Measurements from ENCODE around the gene PRKCA.
"Not testable (repeated sequence)": the region's sequence is repeated elsewhere in the genome, so short reads cannot be mapped to it uniquely, and the experiment has no call there.

The PRKCA gene

DNA sequence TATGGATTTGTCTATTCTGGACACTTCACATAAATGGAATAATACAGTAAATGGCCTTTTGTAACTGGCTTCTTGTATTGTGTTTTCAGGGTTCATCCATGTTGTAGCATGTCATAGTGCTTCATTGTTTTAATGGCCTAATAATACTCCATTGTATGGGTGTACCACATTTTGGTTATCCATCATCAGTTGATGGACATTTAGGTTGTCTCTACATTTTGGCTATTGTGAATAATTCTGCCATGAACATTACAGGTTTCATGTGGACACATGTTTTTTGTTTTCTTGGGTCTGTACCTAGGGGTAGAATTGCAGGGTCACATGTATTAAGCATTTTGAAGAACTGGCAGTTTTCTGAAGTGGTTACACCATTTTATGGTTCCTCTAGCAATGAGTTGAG lies 309.0 kb downstream of the PRKCA start:
- no peak overlapping the region for H3K4me3 ChIP-seq (replicated peaks; ENCODE audit: low read depth, low read length)
- TF ChIP-seq, protein P1, sequence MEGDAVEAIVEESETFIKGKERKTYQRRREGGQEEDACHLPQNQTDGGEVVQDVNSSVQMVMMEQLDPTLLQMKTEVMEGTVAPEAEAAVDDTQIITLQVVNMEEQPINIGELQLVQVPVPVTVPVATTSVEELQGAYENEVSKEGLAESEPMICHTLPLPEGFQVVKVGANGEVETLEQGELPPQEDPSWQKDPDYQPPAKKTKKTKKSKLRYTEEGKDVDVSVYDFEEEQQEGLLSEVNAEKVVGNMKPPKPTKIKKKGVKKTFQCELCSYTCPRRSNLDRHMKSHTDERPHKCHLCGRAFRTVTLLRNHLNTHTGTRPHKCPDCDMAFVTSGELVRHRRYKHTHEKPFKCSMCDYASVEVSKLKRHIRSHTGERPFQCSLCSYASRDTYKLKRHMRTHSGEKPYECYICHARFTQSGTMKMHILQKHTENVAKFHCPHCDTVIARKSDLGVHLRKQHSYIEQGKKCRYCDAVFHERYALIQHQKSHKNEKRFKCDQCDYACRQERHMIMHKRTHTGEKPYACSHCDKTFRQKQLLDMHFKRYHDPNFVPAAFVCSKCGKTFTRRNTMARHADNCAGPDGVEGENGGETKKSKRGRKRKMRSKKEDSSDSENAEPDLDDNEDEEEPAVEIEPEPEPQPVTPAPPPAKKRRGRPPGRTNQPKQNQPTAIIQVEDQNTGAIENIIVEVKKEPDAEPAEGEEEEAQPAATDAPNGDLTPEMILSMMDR (IDR thresholded peaks at IDR 0.05; ENCODE audit: low read length, missing control alignments): no peak
- no peak for DNase-seq (ENCODE audit: low read depth)

DNA sequence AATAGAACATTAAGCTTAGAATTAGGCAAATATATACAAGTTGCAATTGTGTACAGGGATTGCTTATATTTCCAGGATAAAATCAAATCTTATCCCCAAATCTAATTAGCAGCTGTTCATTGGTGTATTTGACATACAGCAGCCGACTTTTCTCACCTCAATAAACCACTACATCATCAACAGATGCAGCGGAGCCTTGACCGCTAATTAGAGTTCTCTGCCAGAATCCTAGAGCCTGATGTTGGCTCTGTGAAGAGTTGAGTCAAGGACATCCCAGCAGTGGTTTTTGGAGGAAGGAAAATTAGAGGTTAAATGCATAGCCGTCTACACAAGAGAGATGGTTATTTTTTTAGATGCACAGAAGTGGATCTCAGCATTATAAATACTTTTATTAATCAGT lies 310.6 kb downstream of the PRKCA start:
- TF ChIP-seq, protein P1 (IDR thresholded peaks at IDR 0.05; ENCODE audit: low read length, missing control alignments): no peak
- H3K4me3 ChIP-seq (replicated peaks; ENCODE audit: low read depth, low read length): no peak overlapping the region
- no peak for DNase-seq (ENCODE audit: low read depth)

- TF ChIP-seq, protein P1 (IDR thresholded peaks at IDR 0.05; ENCODE audit: low read length, missing control alignments): no peak
- H3K4me3 ChIP-seq (replicated peaks; ENCODE audit: low read depth, low read length): no peak overlapping the region
- no peak for DNase-seq (ENCODE audit: low read depth)
These were observed 312.1 kb downstream of the PRKCA start for GRCh38 chr17:66614469-66614868.

DNA sequence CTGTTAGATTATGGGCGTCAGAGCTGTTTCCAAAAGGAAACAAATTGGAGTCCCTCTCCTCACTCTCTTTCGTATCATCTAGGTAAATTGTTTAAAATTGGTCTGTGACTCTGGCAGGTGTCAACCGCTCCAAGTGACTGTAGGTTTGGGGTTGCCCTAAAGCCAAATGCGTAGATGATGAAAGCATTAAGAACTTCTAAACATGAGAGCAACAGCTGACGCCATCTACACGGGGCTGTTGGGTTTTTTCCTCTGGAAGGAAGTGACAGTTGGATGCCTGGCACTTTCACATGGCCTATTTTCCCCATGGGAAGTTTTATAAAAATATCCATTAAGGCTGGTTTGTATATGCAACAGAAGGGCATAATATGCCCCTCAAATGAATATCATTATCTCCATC lies 316.8 kb downstream of the PRKCA start:
- no peak overlapping the region for H3K4me3 ChIP-seq (replicated peaks; ENCODE audit: low read depth, low read length)
- TF ChIP-seq, protein P1 (IDR thresholded peaks at IDR 0.05; ENCODE audit: low read length, missing control alignments): no peak
- DNase-seq (ENCODE audit: low read depth): no peak

DNA sequence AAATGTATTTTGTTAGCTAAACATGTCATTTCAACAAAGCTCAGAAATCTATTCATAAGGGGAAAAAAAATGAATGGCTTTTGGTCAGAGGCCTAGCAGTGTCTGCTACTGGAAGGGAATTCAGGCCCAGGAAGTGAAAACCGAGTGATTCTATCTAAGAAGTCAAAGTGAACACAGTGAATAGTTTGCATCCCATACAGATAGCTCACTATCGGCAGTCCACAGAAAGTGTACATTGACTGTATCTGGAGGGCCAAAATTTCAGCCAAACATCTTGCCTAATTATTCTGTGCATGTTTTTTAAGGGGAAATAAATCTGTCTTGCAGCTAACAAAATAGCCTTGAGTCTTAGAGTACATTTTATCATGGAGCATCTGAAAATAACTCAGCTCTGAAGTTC lies 318.1 kb downstream of the PRKCA start:
- no peak overlapping the region for H3K4me3 ChIP-seq (replicated peaks; ENCODE audit: low read depth, low read length)
- TF ChIP-seq, protein P1 (IDR thresholded peaks at IDR 0.05; ENCODE audit: low read length, missing control alignments): no peak
- DNase-seq (ENCODE audit: low read depth): no peak

DNA sequence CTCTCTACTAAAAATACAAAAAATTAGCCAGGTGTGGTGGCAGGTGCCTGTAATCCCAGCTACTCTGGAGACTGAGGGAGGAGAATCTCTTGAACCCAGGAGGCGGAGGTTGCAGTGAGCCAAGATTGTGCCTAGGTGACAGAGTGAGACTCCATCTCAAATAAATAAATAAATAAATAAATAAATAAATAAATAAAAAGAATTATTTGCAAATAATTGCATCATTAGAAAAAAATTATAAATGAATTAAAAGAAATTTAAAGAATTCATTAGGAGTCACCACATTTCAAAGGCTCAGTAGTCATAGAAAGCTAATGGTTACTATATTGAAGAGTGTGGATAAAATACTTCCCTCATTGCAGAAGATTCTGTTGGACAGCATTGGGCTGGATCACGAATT lies 322.2 kb downstream of the PRKCA start:
- not testable (repeated sequence) for H3K4me3 ChIP-seq (replicated peaks; ENCODE audit: low read depth, low read length); DNase-seq (ENCODE audit: low read depth)

GRCh38 chr17:66625311-66625767 lies 322.9 kb downstream of the PRKCA start:
- TF ChIP-seq, protein P1 (IDR thresholded peaks at IDR 0.05; ENCODE audit: low read length, missing control alignments): peak; percentile 51
- peak; percentile 55 for DNase-seq (ENCODE audit: low read depth)
- H3K4me3 ChIP-seq (replicated peaks; ENCODE audit: low read depth, low read length): no peak overlapping the region
